Esophagus muscularis mucosa (tissue), 4 donors: ENCODE results near the gene XPO6. TPM values are rescaled to one million over a fixed set of nuclear protein-coding genes. Genes with fewer than 3 reads are reported as not detected.

ENCODE experiments used
- DNase-seq: peaks from one replicate; pipeline ENCODE4 v3.0.0-alpha.2; 2017; ENCODE audit errors: extremely low spot score
- H3K27ac ChIP-seq, 4 donors: fragments of 200-600 bp; sonication (generic); replicated peaks in 1 of 4; 1 replicate in 3 of 4; 2 replicates in 1 of 4; pipeline ENCODE4 v1.5.1; 2016 to 2019; ENCODE audit warnings: mild to moderate bottlenecking in 1 of 4
- H3K27me3 ChIP-seq, 4 donors: fragments of 200-600 bp; sonication (generic); one replicate each; pipeline versions ENCODE4 v1.5.1 to v1.6.0; 2016 to 2019
- H3K36me3 ChIP-seq, 4 donors: fragments of 200-600 bp; sonication (generic); one replicate each; pipeline ENCODE4 v1.5.1; 2016 to 2019
- H3K4me1 ChIP-seq, 4 donors: fragments of 200-600 bp; sonication (generic); one replicate each; pipeline ENCODE4 v1.5.1; 2016 to 2019
- H3K4me3 ChIP-seq, 4 donors: fragments of 200-600 bp; sonication (generic); 1 replicate in 2 of 4; 2 replicates in 2 of 4; pipeline ENCODE4 v1.5.1; 2016 to 2019; ENCODE audit warnings: mild to moderate bottlenecking in 4 of 4, moderate library complexity in 1 of 4
- H3K9me3 ChIP-seq, 4 donors: fragments of 200-600 bp; sonication (generic); 1 replicate in 3 of 4; 2 replicates in 1 of 4; pipeline ENCODE4 v1.5.1; 2016 to 2019
- CTCF ChIP-seq, 3 experiments: fragments of 200-600 bp in 2 of 3; fragments of 450-650 bp in 1 of 3; sonication (generic) in 2 of 3; IDR thresholded peaks; one replicate each; pipeline ENCODE4 v1.5.1; 2017 to 2019; ENCODE audit warnings: antibody characterized with exemption in 3 of 3, mild to moderate bottlenecking in 2 of 3, moderate library complexity in 1 of 3
- EP300 ChIP-seq: sonication (generic); formaldehyde crosslinking; IDR thresholded peaks from one replicate; pipeline ENCODE4 v1.6.1; 2017; ENCODE audit warnings: antibody characterized with exemption
- POLR2A ChIP-seq: fragments of 450-650 bp; IDR thresholded peaks from one replicate; pipeline ENCODE4 v1.6.1; 2017; ENCODE audit warnings: antibody characterized with exemption, moderate library complexity, mild to moderate bottlenecking, low read depth
- POLR2AphosphoS5 ChIP-seq, 2 donors: sonication (generic); formaldehyde crosslinking; IDR thresholded peaks; one replicate each; pipeline ENCODE4 v1.6.1; 2017; ENCODE audit warnings: antibody characterized with exemption in 2 of 2
- WGBS: methylation state at CpG from one replicate; pipeline ENCODE4 v1.1.5; 2018; 5-methylcytosine and 5-hydroxymethylcytosine counted together
- intact Hi-C: fragments of 100-400 bp; cut with DNase I; formaldehyde crosslinking; loops from one replicate; pipeline ENCODE4 v1.15.1; 2023
- total RNA-seq, 4 donors: library from RNA; depleted of rRNA; stranded (reverse); fragments of >200 nt; gene quantifications; one replicate each; pipeline versions ENCODE4 v1.1.0 to v1.2.1, GENCODE V29; 2016

Gene XPO6
- total RNA-seq, 4 donors from 2014 or later = 39.0 to 68.3 (median 51.1) TPM

- H3K27ac ChIP-seq = peak overlapping the region in 3 of 4 donors; percentile 2 to 51 (median 41)
- TF ChIP-seq POLR2A = no peak
- no peak for TF ChIP-seq CTCF (IDR thresholded peaks at IDR 0.05)
- no peak for TF ChIP-seq POLR2AphosphoS5 (IDR thresholded peaks at IDR 0.05)
- no peak for TF ChIP-seq EP300
- 71% methylated on average over 14 of the region's 14 CpGs for WGBS
- no peaks in the 10 kb centered on the region for H3K9me3 ChIP-seq
- intact Hi-C loops = no loop called here
- DNase-seq = no peak
- peaks cover 10 to 50% (median 46%) of the 10 kb centered on the region in 4 donors for H3K4me1 ChIP-seq
- peaks cover 3 to 13% (median 8%) of the 10 kb centered on the region in 4 donors for H3K36me3 ChIP-seq
- H3K27me3 ChIP-seq = no peaks in the 10 kb centered on the region
- H3K4me3 ChIP-seq = no peak overlapping the region
Observed at GRCh38 chr16:28193530-28194423, 18.0 kb downstream of the XPO6 start.

GRCh38 chr16:28192806-28193529 lies 18.8 kb downstream of the XPO6 start:
- WGBS = 89% methylated on average over 10 of the region's 10 CpGs
- no peaks in the 10 kb centered on the region for H3K9me3 ChIP-seq
- H3K4me1 ChIP-seq = peaks cover 10 to 57% (median 48%) of the 10 kb centered on the region in 4 donors
- TF ChIP-seq POLR2A (no peak), CTCF (IDR thresholded peaks at IDR 0.05) (no peak), EP300 (no peak)
- H3K27me3 ChIP-seq = no peaks in the 10 kb centered on the region
- intact Hi-C loops = no loop called here
- no peak for DNase-seq
- peak overlapping the region in 2 of 4 donors; percentile 41 to 51 for H3K27ac ChIP-seq
- peaks cover 3 to 13% (median 8%) of the 10 kb centered on the region in 4 donors for H3K36me3 ChIP-seq
- H3K4me3 ChIP-seq = no peak overlapping the region

GRCh38 chr16:28191364-28191960 lies 20.3 kb downstream of the XPO6 start:
- Histone ChIP-seq H3K9me3 (no peaks in the 10 kb centered on the region), H3K4me3 (no peak overlapping the region), H3K27me3 (no peaks in the 10 kb centered on the region), H3K27ac (no peak overlapping the region), H3K36me3 (peaks cover 3 to 13% (median 7%) of the 10 kb centered on the region in 4 donors), H3K4me1 (peaks cover 16 to 72% (median 54%) of the 10 kb centered on the region in 4 donors)
- no peak for DNase-seq
- intact Hi-C loops = no loop called here
- WGBS = 64% methylated on average over 3 of the region's 3 CpGs
- TF ChIP-seq POLR2AphosphoS5 (IDR thresholded peaks at IDR 0.05) (no peak), CTCF (IDR thresholded peaks at IDR 0.05) (no peak), POLR2A (no peak), EP300 (no peak)

- Histone ChIP-seq H3K9me3 (no peaks in the 10 kb centered on the region), H3K4me1 (peaks cover 21 to 74% (median 50%) of the 10 kb centered on the region in 4 donors), H3K27me3 (no peaks in the 10 kb centered on the region), H3K4me3 (no peak overlapping the region), H3K36me3 (peaks cover 0 to 7% (median 0%) of the 10 kb centered on the region in 4 donors), H3K27ac (no peak overlapping the region)
- DNase-seq = no peak
- 87% methylated on average over 3 of the region's 3 CpGs for WGBS
- intact Hi-C loops = no loop called here
- TF ChIP-seq POLR2AphosphoS5 (IDR thresholded peaks at IDR 0.05) (no peak), EP300 (no peak), POLR2A (no peak), CTCF (IDR thresholded peaks at IDR 0.05) (no peak)
Observed at GRCh38 chr16:28189245-28189644, 22.5 kb downstream of the XPO6 start.
